ENCODE measurements around the gene SKP1. TPM values are rescaled to one million over a fixed set of nuclear protein-coding genes. Genes with fewer than 3 reads are reported as not detected.

SKP1 gene
- total RNA-seq, 1 experiment from 2014 or later, result 245 TPM

GRCh38 chr5:134171972-134172371, 4.8 kb downstream of the SKP1 start:
- DNase-seq (ENCODE audit: low read depth, low spot score), result no peak
- peaks cover 11% of the 10 kb centered on the region; the same call in 1 of the 2 replicates for H4K20me1 ChIP-seq (ENCODE audit: insufficient read depth)
- CTCF ChIA-PET, result no interaction called here

More at GRCh38 chr5:134171972-134172371, 4.8 kb downstream of the SKP1 start:
- H3K9me2 ChIP-seq (ENCODE audit: insufficient read depth), result no peaks in the 10 kb centered on the region
- H3K27me3 ChIP-seq (ENCODE audit: insufficient read depth, low read length), result no peaks in the 10 kb centered on the region
- no peak overlapping the region for H3K4me2 ChIP-seq (ENCODE audit: low read length)
- ATAC-seq, result no peak
- no TSS peak for BruUV-seq (replicated peaks)
- peaks cover 92% of the 10 kb centered on the region for H3K79me2 ChIP-seq (ENCODE audit: insufficient read depth, low read length)
- H3K4me3 ChIP-seq (replicated peaks in 1 of 2; ENCODE audit: low read depth in 1 of 2, low read length in 2 of 2), result no peak overlapping the region
- H3K9me3 ChIP-seq (ENCODE audit: control insufficient read depth in 1 of 2, insufficient read depth in 1 of 2, low read depth in 1 of 2, low read length in 2 of 2), result no peaks in the 10 kb centered on the region
- peaks cover 34 to 40% of the 10 kb centered on the region in 2 experiments for H3K36me3 ChIP-seq (ENCODE audit: control insufficient read depth in 1 of 2, insufficient read depth in 2 of 2, low read length in 2 of 2)
- RAD21 ChIA-PET (ENCODE audit: low non-redundant PET in 1 of 2, low total read pairs in 2 of 2, uncharacterized antibody in 2 of 2, unreplicated experiment in 2 of 2), result no interaction called here
- no peak overlapping the region for H2AFZ ChIP-seq (ENCODE audit: low read depth, low read length, poor library complexity, severe bottlenecking)
- H3K9ac ChIP-seq (ENCODE audit: low read length), result no peak overlapping the region
- intact Hi-C loops (cut with micrococcal nuclease), result no loop called here
- POLR2A ChIA-PET, result no interaction called here
- H3K27ac ChIP-seq (ENCODE audit: low read depth, low read length), result no peak overlapping the region
- no peak for TF ChIP-seq JUND (IDR thresholded peaks at IDR 0.05)
- TF ChIP-seq CTCF (IDR thresholded peaks at IDR 0.05 in 2 of 3, conservative IDR thresholded peaks at IDR 0.05 in 1 of 3; ENCODE audit: borderline replicate concordance in 1 of 3, insufficient read depth in 1 of 3, low read depth in 2 of 3, low read length in 2 of 3), result no peak
- no peak for TF ChIP-seq EGR1 (IDR thresholded peaks at IDR 0.05; ENCODE audit: low read depth)
- no peak for TF ChIP-seq TCF7L2 (IDR thresholded peaks at IDR 0.05; ENCODE audit: borderline replicate concordance, extremely low read depth, insufficient read depth, insufficient read length)
- no peak for TF ChIP-seq CBX3 (IDR thresholded peaks at IDR 0.05; ENCODE audit: low read depth)
- TF ChIP-seq SP1 (IDR thresholded peaks at IDR 0.05; ENCODE audit: low read depth), result no peak
- TF ChIP-seq YY1 (IDR thresholded peaks at IDR 0.05; ENCODE audit: extremely low read depth, insufficient replicate concordance, low read depth, low read length), result no peak
- no peak for TF ChIP-seq MAX (IDR thresholded peaks at IDR 0.05)
- TF ChIP-seq ATF3 (IDR thresholded peaks at IDR 0.05), result no peak
- no peak for TF ChIP-seq ZFX (IDR thresholded peaks at IDR 0.05)
- no peak for TF ChIP-seq ZNF274 (IDR thresholded peaks at IDR 0.05; ENCODE audit: low read depth, low read length)
- no peak for TF ChIP-seq EZH2phosphoT487 (IDR thresholded peaks at IDR 0.05; ENCODE audit: borderline replicate concordance)
- H3K4me1 ChIP-seq (ENCODE audit: control insufficient read depth in 1 of 2, insufficient read depth in 2 of 2, low read length in 2 of 2), result peaks cover 6% of the 10 kb centered on the region in 2 experiments
